NCI-H2171 (cell line): ENCODE results near the gene SVOP.
A peak's percentile ranks its signal among the peaks of the same experiment; 100 is the strongest.

Source experiments
- DNase-seq: peaks from one replicate; lab custom pipeline; 2025; lab: John Stamatoyannopoulos, UW

The SVOP gene

DNA sequence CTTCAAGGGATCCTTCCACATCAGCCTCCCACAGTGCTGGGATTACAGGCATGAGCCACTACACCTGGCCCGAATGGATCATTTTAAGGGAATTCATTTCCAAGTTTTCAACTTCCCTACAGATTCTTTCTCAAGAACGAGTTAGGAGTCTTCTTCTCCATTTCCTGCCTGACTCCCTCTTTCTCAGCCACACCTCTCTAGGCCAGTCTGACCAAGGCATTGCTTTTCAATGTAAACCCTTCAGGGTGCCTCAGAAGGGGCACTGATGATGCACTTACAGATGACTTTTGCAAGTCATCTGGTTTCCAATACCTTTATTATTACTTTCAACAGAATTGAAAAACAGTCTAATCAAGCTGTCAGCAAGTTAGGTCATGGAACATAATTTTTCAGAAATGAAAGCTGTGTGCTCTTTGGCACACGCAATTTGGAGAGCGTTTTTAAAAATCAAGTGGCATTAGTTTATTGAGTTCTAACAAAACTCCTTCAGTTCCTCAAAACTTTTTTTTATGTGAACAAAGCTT is 47.2 kb downstream of the SVOP start:
- DNase-seq, result no peak

GRCh38 chr12:108972358-108972757 is 48.5 kb downstream of the SVOP start:
- no peak for DNase-seq

- DNase-seq, result no peak
Measured at GRCh38 chr12:108969622-108970021, 51.2 kb downstream of the SVOP start.

GRCh38 chr12:108967869-108968540 is 52.9 kb downstream of the SVOP start:
- no peak for DNase-seq

DNA sequence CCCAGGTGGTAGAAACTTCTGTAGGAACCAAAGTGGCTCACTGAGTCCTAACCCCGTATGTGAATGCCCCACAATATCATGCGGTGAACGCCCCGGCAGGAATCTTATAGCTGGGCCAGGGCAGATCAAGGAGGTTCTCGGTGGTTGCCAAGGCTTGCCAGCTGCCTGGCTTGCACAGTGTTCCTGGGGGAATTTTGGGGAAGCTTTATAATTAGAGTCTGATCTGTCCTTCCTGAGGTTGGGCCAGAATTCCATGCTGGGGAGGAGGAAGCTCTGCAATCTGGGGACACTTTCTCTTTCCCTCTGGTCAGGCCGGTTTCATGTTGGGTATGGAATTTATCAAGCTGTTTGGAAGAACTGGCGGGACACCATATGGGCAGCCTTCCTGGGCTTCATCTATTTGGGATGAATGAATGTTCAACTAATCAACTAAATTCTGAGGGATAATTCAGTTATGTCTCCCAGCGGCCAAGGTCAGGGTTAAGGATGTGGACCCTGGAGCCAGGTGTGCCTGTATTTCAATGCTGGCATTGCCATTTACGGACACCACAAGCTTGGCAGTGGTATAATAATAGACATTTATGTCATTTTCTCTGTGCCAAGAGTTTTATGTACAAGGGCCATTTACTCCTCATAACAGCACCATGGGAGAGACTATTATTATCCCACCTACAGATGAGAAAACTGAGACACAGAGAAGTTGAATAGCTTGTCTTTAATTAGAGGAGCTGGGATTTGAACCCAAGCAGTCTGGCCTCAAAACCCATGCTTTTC is 54.3 kb downstream of the SVOP start:
- DNase-seq, result no peak

DNA sequence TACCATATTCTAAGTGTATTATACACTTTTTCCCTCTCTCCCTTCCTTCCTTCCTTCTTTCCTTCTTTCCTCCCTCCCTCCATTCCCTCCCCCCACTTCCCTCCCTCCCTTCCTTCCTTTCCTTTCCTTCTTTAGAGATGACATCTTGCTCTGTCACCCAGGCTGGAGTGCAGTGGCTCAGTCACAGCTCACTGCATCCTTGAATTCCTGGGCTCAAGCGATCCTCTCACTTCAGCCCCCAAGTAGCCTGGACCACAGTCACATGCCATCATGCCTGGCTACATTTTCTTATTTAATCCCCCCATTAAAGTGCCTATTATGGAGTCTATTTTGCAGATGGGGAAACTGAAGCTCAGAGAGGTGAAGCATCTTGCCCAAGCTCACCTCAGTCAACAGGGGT is 55.0 kb downstream of the SVOP start:
- DNase-seq, result no peak

GRCh38 chr12:108964371-108965352 is 56.2 kb downstream of the SVOP start:
- no peak for DNase-seq

DNA sequence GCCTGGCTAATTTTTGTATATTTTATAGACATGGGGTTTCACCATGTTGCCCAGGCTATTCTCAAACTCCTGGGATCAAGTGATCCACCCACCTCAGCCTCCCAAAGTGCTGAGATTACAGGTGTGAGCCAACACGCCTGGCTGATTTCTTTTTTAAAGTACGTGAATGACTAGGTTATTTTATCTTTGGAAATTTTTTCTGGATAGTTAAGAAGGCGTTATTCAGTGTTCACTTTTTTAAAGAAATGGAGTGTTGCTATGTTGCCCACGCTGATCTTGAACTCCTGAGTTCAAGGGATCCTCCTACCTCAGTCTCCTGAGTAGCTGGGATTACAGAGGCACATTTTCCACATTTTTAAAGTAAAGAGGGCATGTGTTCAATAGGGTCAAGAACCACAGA is 58.6 kb downstream of the SVOP start:
- no peak for DNase-seq

- no peak for DNase-seq
Measured at GRCh38 chr12:108959748-108960655, 60.9 kb downstream of the SVOP start.

GRCh38 chr12:108955225-108955835 is 65.5 kb downstream of the SVOP start:
- DNase-seq, result no peak

GRCh38 chr12:108950991-108951739 is 69.7 kb downstream of the SVOP start:
- peak; percentile 78 for DNase-seq

DNA sequence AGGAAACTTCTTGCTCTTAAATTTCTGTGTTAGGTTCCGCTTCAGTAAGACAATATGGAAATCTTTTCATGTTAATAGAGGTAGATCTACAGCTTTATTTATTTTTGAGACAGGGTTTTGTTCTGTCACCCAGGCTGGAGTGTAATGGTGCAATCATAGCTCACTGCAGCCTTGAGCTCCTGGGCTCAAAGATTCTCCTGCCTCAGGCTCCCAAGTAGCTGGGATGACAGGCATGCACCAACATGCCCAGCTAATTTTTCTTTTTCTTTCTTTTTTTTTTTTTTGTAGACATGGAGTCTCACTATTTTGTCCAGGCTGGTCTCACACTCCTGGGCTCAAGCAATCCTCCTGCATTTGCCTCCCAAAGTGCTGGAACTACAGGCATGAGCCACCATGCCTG is 70.9 kb downstream of the SVOP start:
- no peak for DNase-seq

DNA sequence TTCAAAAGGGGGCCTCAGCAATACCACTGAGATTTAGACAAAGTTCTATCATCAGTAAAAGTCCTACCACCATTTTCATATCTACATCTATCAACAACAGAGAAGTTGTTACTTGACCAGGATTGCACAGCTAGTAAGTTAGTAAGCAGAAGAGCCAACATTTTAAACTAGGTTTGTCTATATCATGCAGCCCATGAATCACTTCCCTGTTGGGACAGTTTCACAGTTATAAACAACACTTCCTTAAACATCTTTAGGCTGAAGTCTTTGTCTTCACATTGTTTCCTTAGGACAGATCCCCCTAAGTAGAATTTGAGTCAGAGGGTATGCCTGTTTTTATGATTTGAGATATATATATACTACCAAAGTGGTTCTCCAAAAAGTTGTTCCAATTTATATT is 72.5 kb downstream of the SVOP start:
- no peak for DNase-seq

- no peak for DNase-seq
Measured at GRCh38 chr12:108947097-108947496, 73.8 kb downstream of the SVOP start.

DNA sequence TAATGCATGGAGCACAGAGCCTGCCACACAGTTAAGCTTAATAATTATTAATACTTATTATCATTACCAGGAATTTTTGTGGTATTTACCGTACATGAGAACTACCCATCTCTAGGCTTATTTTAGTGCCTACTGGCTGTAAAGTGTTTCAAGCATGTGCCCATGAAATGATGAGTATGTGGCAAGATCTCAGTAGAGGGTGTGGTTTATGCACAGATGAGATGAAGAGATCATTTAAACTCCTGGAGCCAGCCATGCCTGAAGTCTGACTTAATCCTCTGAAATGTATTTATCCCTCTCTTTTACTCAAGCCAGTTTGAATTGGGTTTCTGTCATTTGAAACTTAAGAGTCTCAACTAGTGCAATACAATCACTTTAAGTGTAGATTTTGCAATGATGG is 80.7 kb downstream of the SVOP start:
- DNase-seq, result no peak

DNA sequence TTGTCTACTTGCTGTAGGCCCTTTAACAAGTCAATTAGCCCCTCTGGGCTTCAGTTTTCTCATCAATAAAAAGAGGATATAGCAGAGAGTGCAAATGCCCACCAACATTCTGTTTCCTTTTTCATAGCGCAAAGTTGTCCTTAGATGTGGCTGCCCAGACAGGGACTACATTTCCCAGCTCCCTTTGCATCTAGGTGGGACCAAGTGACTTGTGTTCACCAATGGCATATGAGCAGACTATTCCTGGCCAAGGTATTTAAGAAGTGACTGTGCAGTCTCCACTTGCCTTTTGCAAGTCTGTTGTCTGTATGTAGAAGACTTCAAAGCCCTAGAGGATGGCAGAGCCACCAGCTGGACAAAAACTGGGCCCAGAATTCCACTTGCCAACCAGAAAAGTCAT is 81.3 kb downstream of the SVOP start:
- no peak for DNase-seq

GRCh38 chr12:108938247-108938924 is 82.5 kb downstream of the SVOP start:
- DNase-seq, result no peak

DNA sequence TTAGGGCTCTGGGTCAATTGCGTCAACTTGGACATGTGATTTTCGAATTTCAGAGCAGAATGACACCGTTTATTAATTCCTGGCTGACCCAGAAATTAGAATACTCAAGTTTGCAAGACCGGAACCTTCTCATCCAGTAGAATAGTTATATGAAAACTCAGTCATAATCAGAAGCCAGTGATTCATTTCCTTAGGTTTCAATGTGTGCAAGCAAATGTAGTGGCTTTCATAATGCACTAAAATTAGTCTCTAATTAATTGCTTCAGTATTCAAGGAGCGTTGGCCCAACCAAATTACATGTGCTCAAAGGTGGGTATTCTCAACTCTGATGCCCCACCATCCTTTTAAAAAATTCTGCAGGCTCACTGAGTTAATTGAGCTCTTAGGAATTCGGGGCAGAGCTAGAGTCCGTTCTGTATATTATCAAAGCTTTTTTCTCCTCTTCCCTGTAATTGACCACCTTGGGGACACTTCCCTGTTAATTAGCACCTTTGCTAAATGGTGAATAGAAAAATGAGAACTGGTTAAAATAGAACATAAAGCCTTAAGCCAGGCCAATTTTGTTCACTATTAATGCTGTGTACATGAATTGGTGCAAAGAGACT is 85.6 kb downstream of the SVOP start:
- DNase-seq, result no peak

- DNase-seq, result no peak
Measured at GRCh38 chr12:108933949-108934348, 86.9 kb downstream of the SVOP start.
